ENCODE measurements around the gene ARMC12. TPM values are rescaled to one million over a fixed set of nuclear protein-coding genes. Genes with fewer than 3 reads are reported as not detected.
A peak's percentile ranks its signal among the peaks of the same experiment; 100 is the strongest.

The ARMC12 gene
- total and polyA plus RNA-seq, 2 experiments from 2014 or later: 0.90 to 0.94 TPM

DNA sequence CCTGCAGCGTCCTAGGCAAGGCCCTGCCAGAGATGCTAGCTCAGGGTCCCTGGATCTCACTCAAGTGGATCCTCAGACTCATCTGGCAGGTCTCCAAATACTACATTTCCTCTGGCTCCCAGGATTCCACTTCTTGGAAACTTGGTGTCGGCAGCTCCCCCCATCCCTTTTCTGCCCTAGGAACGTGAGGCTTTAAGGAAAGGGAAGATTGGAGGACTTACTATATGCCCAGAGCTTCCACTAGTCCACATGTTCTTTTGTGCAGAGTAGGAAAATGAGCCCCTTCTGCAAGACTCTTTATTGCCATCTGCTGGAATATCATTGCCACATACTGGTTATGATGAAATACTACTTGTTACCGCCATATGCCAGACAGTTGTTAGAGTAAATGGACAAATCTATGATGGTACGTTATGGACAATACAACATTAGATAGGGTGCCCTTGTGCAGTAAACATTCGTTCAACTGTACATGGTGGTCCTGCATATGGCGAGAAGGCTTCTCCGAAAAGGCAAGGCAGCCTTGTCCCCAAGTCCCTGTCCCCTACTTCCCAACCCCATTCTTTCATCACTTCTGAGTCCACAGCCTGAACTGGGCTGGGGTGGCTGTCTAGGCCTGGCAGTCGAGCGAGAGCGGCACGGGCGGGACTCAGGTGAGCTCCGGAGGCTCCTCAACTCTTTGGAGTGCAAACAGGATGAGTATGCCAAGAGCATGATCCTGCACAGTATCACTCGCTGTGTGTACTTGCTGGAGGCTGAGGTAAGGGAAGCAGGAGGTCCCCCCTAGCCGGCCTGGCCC, 780 bp downstream of the ARMC12 start:
- Histone ChIP-seq H3K27me3 (ENCODE audit: insufficient read depth) (no peaks in the 10 kb centered on the region), H3K4me1 (ENCODE audit: insufficient read depth) (peaks cover 37% of the 10 kb centered on the region), H3K9me2 (ENCODE audit: insufficient read depth) (no peaks in the 10 kb centered on the region), H3F3A (replicated peaks; ENCODE audit: low read depth) (peaks cover 20% of the 10 kb centered on the region), H3K27ac (ENCODE audit: low read depth) (no peak overlapping the region), H2AFZ (peak overlapping the region; percentile 53; the same call in 1 of the 2 replicates), H3K79me2 (replicated peaks; ENCODE audit: insufficient read depth) (no peaks in the 10 kb centered on the region), H3K4me2 (no peak overlapping the region), H3K36me3 (ENCODE audit: insufficient read depth) (no peaks in the 10 kb centered on the region; the same call in 1 of the 2 replicates), H3K4me3 (no peak overlapping the region), H4K20me1 (replicated peaks; ENCODE audit: insufficient read depth) (no peaks in the 10 kb centered on the region)
- TF ChIP-seq NANOG (IDR thresholded peaks at IDR 0.05; ENCODE audit: borderline replicate concordance) (no peak), EZH2 (IDR thresholded peaks at IDR 0.05; ENCODE audit: low read depth, unreplicated experiment) (no peak), CTCF (conservative IDR thresholded peaks at IDR 0.05; ENCODE audit: low read depth in 2 of 2) (peak; percentile 58 to 65), REST (IDR thresholded peaks at IDR 0.05; ENCODE audit: unreplicated experiment) (no peak), POLR2AphosphoS5 (IDR thresholded peaks at IDR 0.05; ENCODE audit: low read depth) (no peak)
- Mint-ChIP-seq H3K4me1 (peaks cover 53% of the 10 kb centered on the region), H3K27ac (no peak overlapping the region; the same call in 1 of the 2 replicates), H3K36me3 (ENCODE audit: low read depth) (no peaks in the 10 kb centered on the region; the same call in 2 of the 3 replicates), H3K4me3 (no peak overlapping the region), H3K9me3 (no peaks in the 10 kb centered on the region; the same call in 2 of the 3 replicates), H3K27me3 (ENCODE audit: insufficient read depth, low read depth, poor library complexity) (peaks cover 11% of the 10 kb centered on the region)
- no peak for ATAC-seq
- DNase-seq (ENCODE audit: low spot score): peak; percentile 36

GRCh38 chr6:35739645-35740524, 3.1 kb downstream of the ARMC12 start:
- Histone ChIP-seq H4K20me1 (replicated peaks; ENCODE audit: insufficient read depth) (no peaks in the 10 kb centered on the region), H3K79me2 (replicated peaks; ENCODE audit: insufficient read depth) (no peaks in the 10 kb centered on the region), H3K4me3 (no peak overlapping the region), H3K27ac (ENCODE audit: low read depth) (peak overlapping the region; percentile 81), H3K4me2 (peak overlapping the region; percentile 2), H3K36me3 (ENCODE audit: insufficient read depth) (no peaks in the 10 kb centered on the region), H3K9me2 (ENCODE audit: insufficient read depth) (no peaks in the 10 kb centered on the region), H3K27me3 (ENCODE audit: insufficient read depth) (no peaks in the 10 kb centered on the region), H3K4me1 (ENCODE audit: insufficient read depth) (peaks cover 36% of the 10 kb centered on the region), H3F3A (replicated peaks; ENCODE audit: low read depth) (peaks cover 8% of the 10 kb centered on the region), H2AFZ (no peak overlapping the region)
- ATAC-seq: peak; percentile 62
- Mint-ChIP-seq H3K27me3 (ENCODE audit: insufficient read depth, low read depth, poor library complexity) (peaks cover 16% of the 10 kb centered on the region), H3K4me1 (peaks cover 55% of the 10 kb centered on the region), H3K27ac (peak overlapping the region; percentile 97), H3K9me3 (no peaks in the 10 kb centered on the region; the same call in 2 of the 3 replicates), H3K36me3 (ENCODE audit: low read depth) (no peaks in the 10 kb centered on the region; the same call in 2 of the 3 replicates), H3K4me3 (peak overlapping the region; percentile 46)
- TF ChIP-seq POLR2AphosphoS5 (IDR thresholded peaks at IDR 0.05; ENCODE audit: low read depth): no peak
- TF ChIP-seq, protein P1, sequence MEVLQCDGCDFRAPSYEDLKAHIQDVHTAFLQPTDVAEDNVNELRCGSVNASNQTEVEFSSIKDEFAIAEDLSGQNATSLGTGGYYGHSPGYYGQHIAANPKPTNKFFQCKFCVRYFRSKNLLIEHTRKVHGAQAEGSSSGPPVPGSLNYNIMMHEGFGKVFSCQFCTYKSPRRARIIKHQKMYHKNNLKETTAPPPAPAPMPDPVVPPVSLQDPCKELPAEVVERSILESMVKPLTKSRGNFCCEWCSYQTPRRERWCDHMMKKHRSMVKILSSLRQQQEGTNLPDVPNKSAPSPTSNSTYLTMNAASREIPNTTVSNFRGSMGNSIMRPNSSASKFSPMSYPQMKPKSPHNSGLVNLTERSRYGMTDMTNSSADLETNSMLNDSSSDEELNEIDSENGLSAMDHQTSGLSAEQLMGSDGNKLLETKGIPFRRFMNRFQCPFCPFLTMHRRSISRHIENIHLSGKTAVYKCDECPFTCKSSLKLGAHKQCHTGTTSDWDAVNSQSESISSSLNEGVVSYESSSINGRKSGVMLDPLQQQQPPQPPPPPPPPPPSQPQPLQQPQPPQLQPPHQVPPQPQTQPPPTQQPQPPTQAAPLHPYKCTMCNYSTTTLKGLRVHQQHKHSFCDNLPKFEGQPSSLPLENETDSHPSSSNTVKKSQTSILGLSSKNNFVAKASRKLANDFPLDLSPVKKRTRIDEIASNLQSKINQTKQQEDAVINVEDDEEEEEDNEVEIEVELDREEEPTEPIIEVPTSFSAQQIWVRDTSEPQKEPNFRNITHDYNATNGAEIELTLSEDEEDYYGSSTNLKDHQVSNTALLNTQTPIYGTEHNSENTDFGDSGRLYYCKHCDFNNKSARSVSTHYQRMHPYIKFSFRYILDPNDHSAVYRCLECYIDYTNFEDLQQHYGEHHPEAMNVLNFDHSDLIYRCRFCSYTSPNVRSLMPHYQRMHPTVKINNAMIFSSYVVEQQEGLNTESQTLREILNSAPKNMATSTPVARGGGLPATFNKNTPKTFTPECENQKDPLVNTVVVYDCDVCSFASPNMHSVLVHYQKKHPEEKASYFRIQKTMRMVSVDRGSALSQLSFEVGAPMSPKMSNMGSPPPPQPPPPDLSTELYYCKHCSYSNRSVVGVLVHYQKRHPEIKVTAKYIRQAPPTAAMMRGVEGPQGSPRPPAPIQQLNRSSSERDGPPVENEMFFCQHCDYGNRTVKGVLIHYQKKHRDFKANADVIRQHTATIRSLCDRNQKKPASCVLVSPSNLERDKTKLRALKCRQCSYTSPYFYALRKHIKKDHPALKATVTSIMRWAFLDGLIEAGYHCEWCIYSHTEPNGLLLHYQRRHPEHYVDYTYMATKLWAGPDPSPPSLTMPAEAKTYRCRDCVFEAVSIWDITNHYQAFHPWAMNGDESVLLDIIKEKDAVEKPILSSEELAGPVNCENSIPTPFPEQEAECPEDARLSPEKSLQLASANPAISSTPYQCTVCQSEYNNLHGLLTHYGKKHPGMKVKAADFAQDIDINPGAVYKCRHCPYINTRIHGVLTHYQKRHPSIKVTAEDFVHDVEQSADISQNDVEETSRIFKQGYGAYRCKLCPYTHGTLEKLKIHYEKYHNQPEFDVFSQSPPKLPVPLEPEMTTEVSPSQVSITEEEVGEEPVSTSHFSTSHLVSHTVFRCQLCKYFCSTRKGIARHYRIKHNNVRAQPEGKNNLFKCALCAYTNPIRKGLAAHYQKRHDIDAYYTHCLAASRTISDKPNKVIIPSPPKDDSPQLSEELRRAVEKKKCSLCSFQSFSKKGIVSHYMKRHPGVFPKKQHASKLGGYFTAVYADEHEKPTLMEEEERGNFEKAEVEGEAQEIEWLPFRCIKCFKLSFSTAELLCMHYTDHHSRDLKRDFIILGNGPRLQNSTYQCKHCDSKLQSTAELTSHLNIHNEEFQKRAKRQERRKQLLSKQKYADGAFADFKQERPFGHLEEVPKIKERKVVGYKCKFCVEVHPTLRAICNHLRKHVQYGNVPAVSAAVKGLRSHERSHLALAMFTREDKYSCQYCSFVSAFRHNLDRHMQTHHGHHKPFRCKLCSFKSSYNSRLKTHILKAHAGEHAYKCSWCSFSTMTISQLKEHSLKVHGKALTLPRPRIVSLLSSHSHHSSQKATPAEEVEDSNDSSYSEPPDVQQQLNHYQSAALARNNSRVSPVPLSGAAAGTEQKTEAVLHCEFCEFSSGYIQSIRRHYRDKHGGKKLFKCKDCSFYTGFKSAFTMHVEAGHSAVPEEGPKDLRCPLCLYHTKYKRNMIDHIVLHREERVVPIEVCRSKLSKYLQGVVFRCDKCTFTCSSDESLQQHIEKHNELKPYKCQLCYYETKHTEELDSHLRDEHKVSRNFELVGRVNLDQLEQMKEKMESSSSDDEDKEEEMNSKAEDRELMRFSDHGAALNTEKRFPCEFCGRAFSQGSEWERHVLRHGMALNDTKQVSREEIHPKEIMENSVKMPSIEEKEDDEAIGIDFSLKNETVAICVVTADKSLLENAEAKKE (CRISPR knock-in tag; IDR thresholded peaks at IDR 0.05): peak; percentile 75
- DNase-seq (ENCODE audit: low spot score): peak; percentile 74
